Measurements from ENCODE around the gene GCC2.
A peak's percentile ranks its signal among the peaks of the same experiment; 100 is the strongest.
"Not testable (repeated sequence)": the region's sequence is repeated elsewhere in the genome, so short reads cannot be mapped to it uniquely, and the experiment has no call there.

Gene GCC2

GRCh38 chr2:108492364-108492763, 43.4 kb downstream of the GCC2 start:
- peaks cover 67 to 93% (median 78%) of the 10 kb centered on the region in 11 experiments for H3K36me3 ChIP-seq
- no peak overlapping the region for H3K4me2 ChIP-seq
- no peak overlapping the region for H3K9ac ChIP-seq

GRCh38 chr2:108496167-108496566, 47.2 kb downstream of the GCC2 start:
- H3K27ac ChIP-seq; H3K27me3 ChIP-seq; H3K4me2 ChIP-seq; H3K9ac ChIP-seq; H4K20me1 ChIP-seq; H3K4me3 ChIP-seq; H3K9me3 ChIP-seq (replicated peaks in 1 of 11); H3K4me1 ChIP-seq: not testable (repeated sequence)
- peaks cover 43 to 82% (median 58%) of the 10 kb centered on the region in 11 experiments for H3K36me3 ChIP-seq

More at GRCh38 chr2:108492364-108492763, 43.4 kb downstream of the GCC2 start:
- Histone ChIP-seq H3K4me1 (no peaks in the 10 kb centered on the region), H3K9me3 (replicated peaks in 1 of 11) (no peaks in the 10 kb centered on the region), H3K27ac (no peak overlapping the region), H3K27me3 (no peaks in the 10 kb centered on the region), H3K4me3 (no peak overlapping the region), H4K20me1 (no peaks in the 10 kb centered on the region)
- TF ChIP-seq Cebpa-rat (IDR thresholded peaks at IDR 0.05) = no peak

- 0 out of 22 replicates have a peak, but pooled peaks cover 0 to 12% (median 0%) of the 10 kb centered on the region in 11 experiments for H3K9me3 ChIP-seq (replicated peaks in 1 of 11)
- not testable (repeated sequence) for H3K9ac ChIP-seq, H3K27ac ChIP-seq, H4K20me1 ChIP-seq, H3K4me3 ChIP-seq, H3K27me3 ChIP-seq, H3K4me1 ChIP-seq, H3K4me2 ChIP-seq
- peaks cover 20 to 58% (median 28%) of the 10 kb centered on the region in 11 experiments; a peak in 21 of 22 replicates for H3K36me3 ChIP-seq
Measured at GRCh38 chr2:108507620-108508019, 58.6 kb downstream of the GCC2 start.

GRCh38 chr2:108512431-108512830, 63.4 kb downstream of the GCC2 start:
- not testable (repeated sequence) for H3K4me1 ChIP-seq; H3K9ac ChIP-seq; H3K27me3 ChIP-seq; H3K4me2 ChIP-seq; H3K9me3 ChIP-seq (replicated peaks in 1 of 11); H3K4me3 ChIP-seq; H3K27ac ChIP-seq; H4K20me1 ChIP-seq
- H3K36me3 ChIP-seq = peaks cover 0 to 19% (median 2%) of the 10 kb centered on the region in 11 experiments; a peak in 8 of 22 replicates

- H3K36me3 ChIP-seq, H3K4me2 ChIP-seq, H3K9ac ChIP-seq, H3K27ac ChIP-seq, H3K27me3 ChIP-seq, H3K4me3 ChIP-seq, H4K20me1 ChIP-seq, H3K4me1 ChIP-seq: not testable (repeated sequence)
- peaks cover 12 to 21% (median 19%) of the 10 kb centered on the region in 11 experiments for H3K9me3 ChIP-seq (replicated peaks in 1 of 11)
Measured at GRCh38 chr2:108514478-108514877, 65.5 kb downstream of the GCC2 start.

- H4K20me1 ChIP-seq; H3K9ac ChIP-seq; H3K27me3 ChIP-seq; H3K9me3 ChIP-seq (replicated peaks in 1 of 11); H3K36me3 ChIP-seq; H3K4me1 ChIP-seq; H3K27ac ChIP-seq; H3K4me3 ChIP-seq: not testable (repeated sequence)
- 0 out of 22 replicates have a peak overlapping the region, but pooled peaks of 2 of the 11 experiments have one; percentile 16 to 26 for H3K4me2 ChIP-seq
Measured at GRCh38 chr2:108524688-108525087, 75.7 kb downstream of the GCC2 start.

- not testable (repeated sequence) for H3K9ac ChIP-seq; H3K36me3 ChIP-seq; H3K9me3 ChIP-seq (replicated peaks in 1 of 11); H3K27me3 ChIP-seq; H3K4me3 ChIP-seq; H3K27ac ChIP-seq; H4K20me1 ChIP-seq; H3K4me1 ChIP-seq
- H3K4me2 ChIP-seq = peak overlapping the region in 3 of 11 experiments; percentile 16 to 35 (median 26); a peak in 2 of 22 replicates
Measured at GRCh38 chr2:108525258-108525657, 76.3 kb downstream of the GCC2 start.

GRCh38 chr2:108531674-108532055, 82.7 kb downstream of the GCC2 start:
- TF ChIP-seq Cebpa-rat (IDR thresholded peaks at IDR 0.05) = no peak
- Histone ChIP-seq H3K27me3 (no peaks in the 10 kb centered on the region), H3K27ac (no peak overlapping the region), H3K9me3 (replicated peaks in 1 of 11) (no peaks in the 10 kb centered on the region), H3K4me1 (peaks cover 26 to 41% (median 37%) of the 10 kb centered on the region in 10 experiments), H3K36me3 (no peaks in the 10 kb centered on the region), H3K9ac (no peak overlapping the region), H3K4me3 (no peak overlapping the region), H3K4me2 (peak overlapping the region in 10 of 11 experiments; percentile 45 to 68 (median 56); a peak in 15 of 22 replicates), H4K20me1 (peaks cover 0 to 19% (median 15%) of the 10 kb centered on the region in 11 experiments; a peak in 19 of 22 replicates)

GRCh38 chr2:108533832-108534583, 85.0 kb downstream of the GCC2 start, which contains the start of gene LIMS1:
LIMS1 (plus strand) TSS chr2:108534470; CDS start chr2:108534563, 93 bp downstream.
- Histone ChIP-seq H3K9me3 (replicated peaks in 1 of 11) (no peaks in the 10 kb centered on the region), H3K4me1 (peaks cover 27 to 49% (median 44%) of the 10 kb centered on the region in 10 experiments), H3K9ac (peak within 1 kb of the TSS; percentile 96 to 100 (median 99)), H3K4me3 (peak within 1 kb of the TSS; percentile 84 to 99 (median 96)), H3K36me3 (peaks cover 0 to 11% (median 8%) of the 10 kb centered on the region in 11 experiments; a peak in 5 of 22 replicates), H3K4me2 (peak within 1 kb of the TSS; percentile 78 to 96 (median 90)), H3K27ac (peak within 1 kb of the TSS; percentile 92 to 99 (median 97)), H3K27me3 (no peaks in the 10 kb centered on the region), H4K20me1 (peaks cover 2 to 42% (median 34%) of the 10 kb centered on the region in 11 experiments; a peak in 20 of 22 replicates)
- TF ChIP-seq Cebpa-rat (IDR thresholded peaks at IDR 0.05) = no peak
